ENCODE data around the gene AGO4.
"Not testable (repeated sequence)": the region's sequence is repeated elsewhere in the genome, so short reads cannot be mapped to it uniquely, and the experiment has no call there.

Gene AGO4

DNA sequence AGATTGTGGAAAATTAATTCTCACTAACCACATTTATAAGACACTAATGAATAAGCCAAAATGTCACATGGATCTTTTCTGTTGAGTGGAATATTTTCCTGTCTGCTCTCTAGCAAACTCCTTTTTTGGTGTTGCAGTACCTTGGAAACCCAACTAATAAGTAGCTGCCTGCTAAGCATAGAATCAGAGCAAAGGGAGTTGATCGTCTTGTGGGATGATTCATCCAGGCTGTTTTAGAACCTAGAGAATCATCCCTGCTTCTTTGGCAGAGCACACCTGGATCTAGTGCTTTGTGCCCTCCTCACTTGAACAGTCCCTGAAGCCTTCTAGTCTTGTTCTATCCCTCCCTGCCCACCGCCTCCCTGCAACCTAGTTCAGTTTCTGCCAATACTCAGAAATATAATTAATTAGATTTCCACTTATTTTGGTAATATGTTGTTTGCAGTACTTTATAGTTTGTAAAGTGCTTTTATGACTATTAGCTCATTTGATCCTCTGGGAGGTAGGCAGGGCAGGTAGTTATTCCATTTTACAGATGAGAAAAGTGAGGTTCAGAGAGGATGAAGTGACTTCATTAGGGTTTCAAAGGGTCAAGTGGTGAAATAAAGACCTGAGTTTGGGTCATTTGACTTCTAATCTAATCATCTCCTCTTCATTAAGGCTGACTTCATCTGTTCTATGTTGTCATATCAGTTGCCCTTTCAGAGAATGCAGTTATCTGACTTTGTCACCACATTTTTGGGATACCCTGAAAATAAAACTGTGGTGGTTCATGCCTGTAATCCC, 2.5 kb downstream of the AGO4 start:
- no peak for DNase-seq (ENCODE audit: low read depth in 2 of 2)

- DNase-seq (ENCODE audit: low read depth in 2 of 2) = not testable (repeated sequence)
Observed at GRCh38 chr1:35812754-35813153, 4.9 kb downstream of the AGO4 start.

DNA sequence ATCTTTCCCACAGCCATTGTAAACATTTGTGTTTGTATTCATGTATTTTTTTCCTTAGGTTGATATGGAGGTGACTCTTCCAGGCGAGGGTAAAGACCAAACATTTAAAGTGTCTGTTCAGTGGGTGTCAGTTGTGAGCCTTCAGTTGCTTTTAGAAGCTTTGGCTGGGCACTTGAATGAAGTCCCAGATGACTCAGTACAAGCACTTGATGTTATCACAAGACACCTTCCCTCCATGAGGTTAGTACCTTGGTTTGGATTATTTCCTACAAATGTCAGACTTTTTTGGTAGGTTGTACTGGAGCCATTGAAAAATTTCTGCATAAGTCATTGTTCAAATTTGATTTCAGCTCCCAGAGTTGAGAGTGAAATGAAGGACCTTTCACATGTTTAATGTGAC, 17.4 kb downstream of the AGO4 start:
- no peak for DNase-seq (ENCODE audit: low read depth in 2 of 2)

GRCh38 chr1:35832276-35832905, 24.6 kb downstream of the AGO4 start:
- no peak for DNase-seq (ENCODE audit: low read depth in 2 of 2)

DNA sequence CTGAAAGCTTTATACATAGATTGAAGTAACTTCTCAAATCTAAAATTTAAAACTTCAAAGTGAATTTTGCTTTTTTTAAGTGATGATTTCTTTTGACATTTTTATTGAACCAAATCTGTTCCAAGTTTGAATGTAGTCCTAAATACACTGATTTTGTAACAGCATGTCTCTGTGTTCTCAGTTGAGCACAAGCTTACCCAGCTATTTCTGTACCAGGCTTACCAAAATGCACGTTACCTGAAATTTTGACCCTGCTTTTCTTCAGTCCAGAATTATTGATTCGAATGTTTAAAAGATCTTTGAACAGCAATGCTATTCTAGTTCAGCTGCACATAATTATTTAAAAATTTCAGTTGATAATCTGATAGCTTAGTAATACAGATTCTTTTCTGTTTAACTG, 25.6 kb downstream of the AGO4 start:
- no peak for DNase-seq (ENCODE audit: low read depth in 2 of 2)

DNA sequence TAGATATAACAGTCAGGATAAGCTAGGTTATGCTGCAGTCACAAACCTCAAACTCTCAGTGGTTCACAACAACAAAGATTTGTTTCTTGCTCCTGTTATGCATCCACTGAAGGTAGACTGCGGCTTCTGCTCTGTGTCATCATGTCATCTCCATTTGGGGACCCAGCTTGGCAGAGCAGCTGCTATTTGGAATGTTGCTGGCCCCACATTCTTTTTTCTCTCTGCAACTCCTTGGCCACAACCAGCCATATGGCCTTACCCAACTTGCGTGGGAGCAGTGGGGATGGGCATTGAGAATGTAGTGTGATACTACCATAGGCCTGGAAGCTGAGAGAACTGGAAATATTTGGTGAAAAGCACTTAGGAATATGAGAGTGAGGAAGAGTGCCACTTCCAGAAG, 26.4 kb downstream of the AGO4 start:
- no peak for DNase-seq (ENCODE audit: low read depth in 2 of 2)

DNA sequence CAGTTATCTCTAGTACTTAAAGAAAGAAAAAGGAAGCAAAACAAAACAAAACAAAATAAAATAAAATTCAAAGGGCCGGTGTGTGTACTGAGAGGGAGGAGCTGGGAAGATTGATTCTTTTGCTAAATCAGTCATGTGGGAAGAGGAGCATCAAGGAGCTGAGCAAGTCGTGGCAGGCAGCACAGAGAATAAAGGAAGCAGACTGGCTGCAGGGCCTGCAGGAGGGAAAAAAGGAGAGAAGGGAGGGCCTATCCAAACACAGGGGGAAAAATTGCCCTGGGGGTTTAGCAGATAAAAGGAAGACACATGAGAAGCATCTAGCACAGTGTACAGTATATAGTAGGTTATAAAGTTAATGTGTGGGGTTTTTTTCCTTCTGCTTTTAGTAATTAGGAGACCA, 27.6 kb downstream of the AGO4 start:
- no peak for DNase-seq (ENCODE audit: low read depth in 2 of 2)

DNA sequence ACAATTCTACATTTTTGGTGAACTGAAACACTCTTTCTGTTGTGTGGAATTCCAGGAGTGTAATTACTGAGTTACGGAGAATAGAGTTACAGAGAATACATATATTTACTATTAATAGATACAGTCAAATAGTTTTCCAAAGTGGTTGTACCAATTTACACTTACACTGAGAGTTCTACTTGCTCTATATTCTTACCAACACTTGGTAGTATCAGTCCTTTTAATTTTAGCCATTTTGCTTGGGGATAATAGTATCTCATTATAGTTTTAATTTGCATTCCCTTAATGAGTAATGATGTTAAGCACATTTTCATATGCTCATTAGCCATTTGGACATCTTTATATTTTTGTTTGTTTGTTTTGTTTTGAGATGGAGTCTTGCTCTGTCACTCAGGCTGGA, 28.9 kb downstream of the AGO4 start:
- DNase-seq (ENCODE audit: low read depth in 2 of 2) = no peak

GRCh38 chr1:35838693-35839245, 31.0 kb downstream of the AGO4 start:
- DNase-seq (ENCODE audit: low read depth in 2 of 2) = no peak

- DNase-seq (ENCODE audit: low read depth in 2 of 2) = no peak
Observed at GRCh38 chr1:35844826-35845225, 37.0 kb downstream of the AGO4 start.

DNA sequence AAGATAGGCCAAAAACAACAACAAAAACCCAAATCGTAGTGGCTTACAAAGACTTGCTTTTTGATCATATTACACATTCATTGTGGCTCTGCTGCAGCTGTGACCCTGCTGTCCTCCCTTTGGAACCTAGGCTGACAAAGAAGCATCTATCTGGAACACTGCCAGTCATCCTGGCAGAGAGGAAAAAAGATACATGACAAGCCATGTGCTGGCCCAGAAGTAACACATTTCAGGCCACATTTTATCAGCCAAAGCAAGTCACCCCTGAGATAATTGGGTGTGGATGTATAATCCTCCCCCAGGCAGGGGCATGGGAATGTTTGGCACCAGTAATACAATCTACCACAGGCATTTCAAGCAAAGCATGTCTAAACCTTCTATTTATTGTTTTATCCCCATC, 38.0 kb downstream of the AGO4 start:
- DNase-seq (ENCODE audit: low read depth in 2 of 2) = no peak

GRCh38 chr1:35847935-35848565, 40.2 kb downstream of the AGO4 start:
- DNase-seq (ENCODE audit: low read depth in 2 of 2) = no peak

GRCh38 chr1:35850051-35850450, 42.2 kb downstream of the AGO4 start:
- no peak for DNase-seq (ENCODE audit: low read depth in 2 of 2)

GRCh38 chr1:35850716-35851115, 42.9 kb downstream of the AGO4 start:
- DNase-seq (ENCODE audit: low read depth in 2 of 2) = no peak

- DNase-seq (ENCODE audit: low read depth in 2 of 2) = no peak
Observed at GRCh38 chr1:35851132-35851869, 43.5 kb downstream of the AGO4 start.

DNA sequence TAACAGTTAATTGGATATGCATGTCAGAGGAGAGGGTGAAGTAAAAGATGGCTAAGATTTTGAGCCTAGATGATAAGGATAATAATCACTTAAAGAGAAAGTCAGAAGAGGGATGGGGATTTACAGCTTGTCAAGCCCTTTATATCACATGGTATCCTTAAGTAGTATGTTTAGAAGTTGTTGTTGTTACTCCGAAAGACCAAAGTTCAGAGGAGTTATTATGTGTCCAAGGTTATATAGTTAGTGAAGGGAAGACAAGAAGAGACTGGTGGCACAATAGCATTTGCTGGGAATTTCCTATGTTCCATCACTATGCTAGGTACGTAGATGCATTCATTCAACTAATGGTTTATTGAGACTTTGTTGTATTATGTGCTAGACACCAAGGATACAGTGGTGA, 44.4 kb downstream of the AGO4 start:
- DNase-seq (ENCODE audit: low read depth in 2 of 2) = no peak

- DNase-seq (ENCODE audit: low read depth in 2 of 2) = no peak
Observed at GRCh38 chr1:35854989-35855700, 47.3 kb downstream of the AGO4 start.

GRCh38 chr1:35856964-35857363, 49.1 kb downstream of the AGO4 start:
- no peak for DNase-seq (ENCODE audit: low read depth in 2 of 2)

- DNase-seq (ENCODE audit: low read depth in 2 of 2) = no peak
Observed at GRCh38 chr1:35857830-35858229, 50.0 kb downstream of the AGO4 start.

GRCh38 chr1:35860696-35861095, 52.9 kb downstream of the AGO4 start:
- DNase-seq (ENCODE audit: low read depth in 2 of 2) = no peak

- no peak for DNase-seq (ENCODE audit: low read depth in 2 of 2)
Observed at GRCh38 chr1:35863136-35863535, 55.3 kb downstream of the AGO4 start.

All from activated CD4-positive, alpha-beta T cell treated with anti-CD3 and anti-CD28 coated beads for 24 hours (primary cell).